CMK (cell line): ENCODE results near the gene SEMA4D.
"Not testable (repeated sequence)": the region's sequence is repeated elsewhere in the genome, so short reads cannot be mapped to it uniquely, and the experiment has no call there.

ENCODE experiments used
- DNase-seq: peaks from one replicate; pipeline ENCODE4 v3.0.0-alpha.2; 2010; ENCODE audit warnings: low read depth

Gene SEMA4D

DNA sequence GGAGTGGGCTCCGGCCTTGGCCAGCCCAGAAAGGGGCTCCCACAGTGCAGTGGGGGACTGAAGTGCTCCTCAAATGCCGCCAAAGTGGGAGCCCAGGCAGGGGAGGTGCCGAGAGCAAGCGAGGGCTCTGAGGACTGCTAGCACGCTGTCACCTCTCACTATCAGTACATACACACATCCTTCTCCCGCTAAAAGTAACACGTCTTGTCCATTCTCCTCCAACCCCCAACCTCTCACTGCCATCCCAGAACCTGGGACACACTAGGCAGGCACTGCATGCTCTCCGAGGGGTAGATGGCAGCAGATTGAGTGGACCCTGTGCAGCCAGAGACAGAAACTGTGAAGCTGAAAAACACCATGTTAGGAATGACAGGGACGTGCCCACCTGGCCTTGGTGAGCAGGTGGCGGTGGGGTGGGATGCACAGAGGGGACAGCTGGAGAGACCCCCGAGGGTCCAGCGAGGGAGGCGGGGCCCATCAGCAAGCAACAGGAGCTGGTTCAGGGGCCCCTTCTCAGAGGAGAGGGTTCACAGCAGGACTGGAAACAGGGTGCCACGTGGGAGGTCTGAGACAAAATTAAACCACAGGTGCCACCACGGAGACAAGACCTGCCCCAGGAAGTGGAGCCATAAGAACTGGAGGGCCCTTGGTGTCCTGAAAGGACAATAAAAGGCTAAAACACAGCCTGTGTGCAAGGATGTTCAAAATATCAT is 16.9 kb downstream of the SEMA4D start:
- DNase-seq = no peak

DNA sequence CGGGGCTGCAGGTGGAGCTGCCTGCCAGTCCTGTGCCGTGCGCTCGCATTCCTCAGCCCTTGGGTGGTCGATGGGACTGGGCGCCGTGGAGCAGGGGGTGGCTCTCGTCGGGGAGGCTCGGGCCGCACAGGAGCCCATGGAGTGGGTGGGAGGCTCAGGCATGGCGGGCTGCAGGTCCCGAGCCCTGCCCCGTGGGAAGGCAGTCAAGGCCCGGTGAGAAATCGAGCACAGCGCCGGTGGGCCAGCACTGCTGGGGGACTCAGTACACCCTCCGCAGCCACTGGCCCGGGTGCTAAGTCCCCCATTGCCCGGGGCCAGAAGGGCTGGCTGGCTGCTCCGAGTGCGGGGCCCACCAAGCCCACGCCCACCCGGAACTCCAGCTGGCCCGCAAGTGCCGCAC is 17.5 kb downstream of the SEMA4D start:
- DNase-seq = not testable (repeated sequence)

- DNase-seq = not testable (repeated sequence)
These were observed 18.3 kb downstream of the SEMA4D start for GRCh38 chr9:89479669-89480011.

GRCh38 chr9:89478821-89479668 is 18.9 kb downstream of the SEMA4D start:
- no peak for DNase-seq

- no peak for DNase-seq
These were observed 19.9 kb downstream of the SEMA4D start for GRCh38 chr9:89477811-89478630.

DNA sequence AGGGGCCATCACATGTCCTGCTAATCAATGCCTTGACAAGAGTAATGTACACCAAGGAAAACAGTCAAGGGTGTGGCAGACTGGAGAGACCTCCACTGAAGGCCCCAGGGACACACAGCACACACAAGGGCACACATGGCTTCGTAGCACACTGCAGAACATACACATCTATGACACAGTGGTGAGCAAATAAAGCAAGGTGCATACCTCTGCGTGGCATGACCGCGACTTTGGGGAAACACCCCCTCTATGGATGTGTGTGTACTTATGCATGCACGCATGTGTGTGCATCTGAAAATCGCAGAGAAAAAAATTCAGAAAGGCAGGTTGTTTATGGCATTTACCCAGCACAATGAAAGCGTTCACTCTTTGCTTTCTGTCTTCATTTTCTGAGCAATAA is 20.5 kb downstream of the SEMA4D start:
- no peak for DNase-seq

- DNase-seq = no peak
These were observed 21.4 kb downstream of the SEMA4D start for GRCh38 chr9:89476546-89476945.

- no peak for DNase-seq
These were observed 21.9 kb downstream of the SEMA4D start for GRCh38 chr9:89475891-89476440.

GRCh38 chr9:89474939-89475338 is 23.0 kb downstream of the SEMA4D start:
- no peak for DNase-seq

- no peak for DNase-seq
These were observed 24.0 kb downstream of the SEMA4D start for GRCh38 chr9:89473762-89474469.

- not testable (repeated sequence) for DNase-seq
These were observed 26.1 kb downstream of the SEMA4D start for GRCh38 chr9:89471796-89472320.

- no peak for DNase-seq
These were observed 26.5 kb downstream of the SEMA4D start for GRCh38 chr9:89471390-89471789.

- no peak for DNase-seq
These were observed 27.6 kb downstream of the SEMA4D start for GRCh38 chr9:89470224-89470839.

DNA sequence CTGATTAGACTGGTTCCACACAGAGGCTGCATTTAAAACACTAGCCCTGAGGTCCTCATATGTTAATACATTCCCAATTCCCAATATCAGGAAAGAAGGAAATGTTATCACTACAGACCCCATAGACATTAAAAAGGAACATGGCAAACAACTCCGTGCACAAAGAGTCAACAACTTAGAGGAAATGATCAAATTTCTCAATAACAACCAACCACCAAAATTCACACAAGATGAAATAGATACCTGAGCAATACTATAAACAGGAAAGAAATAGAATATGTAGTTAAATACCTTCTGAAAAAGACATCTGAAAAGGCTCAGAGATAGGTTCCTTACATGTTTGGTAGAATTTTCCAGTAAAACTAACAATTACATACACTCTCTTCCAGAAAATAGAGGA is 28.9 kb downstream of the SEMA4D start:
- DNase-seq = no peak

DNA sequence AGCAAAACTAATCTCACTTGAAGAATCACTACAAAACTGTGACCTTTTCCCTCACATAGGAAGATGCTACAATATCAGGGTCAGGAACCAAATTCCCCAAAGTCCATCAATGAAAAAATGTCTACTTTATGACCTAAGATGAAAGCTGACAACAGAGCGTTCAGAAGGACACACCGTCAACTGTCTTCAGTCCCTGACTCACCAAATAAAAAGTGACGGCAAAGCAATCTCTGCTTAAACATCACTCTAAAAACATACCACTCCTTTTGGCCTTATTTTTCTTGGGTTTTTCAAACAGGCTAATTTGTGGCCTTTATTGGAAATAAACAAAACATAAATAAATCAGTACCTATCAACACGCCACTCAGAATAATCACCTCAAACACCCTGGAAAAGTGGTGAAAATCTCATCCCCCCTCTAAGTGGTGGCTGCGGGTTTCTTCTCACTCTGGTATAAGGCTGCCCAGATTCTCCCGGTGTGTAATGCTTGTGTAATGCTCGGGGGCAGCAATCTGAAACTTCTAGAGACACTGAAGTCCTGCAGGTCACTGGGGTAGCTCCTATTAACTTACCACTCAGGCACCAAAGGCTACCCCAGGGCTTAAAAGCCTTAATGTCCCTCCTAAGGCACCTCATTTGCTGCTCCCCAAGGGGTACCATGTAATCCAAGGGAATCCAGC is 29.5 kb downstream of the SEMA4D start:
- no peak for DNase-seq

GRCh38 chr9:89467278-89467625 is 30.7 kb downstream of the SEMA4D start:
- no peak for DNase-seq

DNA sequence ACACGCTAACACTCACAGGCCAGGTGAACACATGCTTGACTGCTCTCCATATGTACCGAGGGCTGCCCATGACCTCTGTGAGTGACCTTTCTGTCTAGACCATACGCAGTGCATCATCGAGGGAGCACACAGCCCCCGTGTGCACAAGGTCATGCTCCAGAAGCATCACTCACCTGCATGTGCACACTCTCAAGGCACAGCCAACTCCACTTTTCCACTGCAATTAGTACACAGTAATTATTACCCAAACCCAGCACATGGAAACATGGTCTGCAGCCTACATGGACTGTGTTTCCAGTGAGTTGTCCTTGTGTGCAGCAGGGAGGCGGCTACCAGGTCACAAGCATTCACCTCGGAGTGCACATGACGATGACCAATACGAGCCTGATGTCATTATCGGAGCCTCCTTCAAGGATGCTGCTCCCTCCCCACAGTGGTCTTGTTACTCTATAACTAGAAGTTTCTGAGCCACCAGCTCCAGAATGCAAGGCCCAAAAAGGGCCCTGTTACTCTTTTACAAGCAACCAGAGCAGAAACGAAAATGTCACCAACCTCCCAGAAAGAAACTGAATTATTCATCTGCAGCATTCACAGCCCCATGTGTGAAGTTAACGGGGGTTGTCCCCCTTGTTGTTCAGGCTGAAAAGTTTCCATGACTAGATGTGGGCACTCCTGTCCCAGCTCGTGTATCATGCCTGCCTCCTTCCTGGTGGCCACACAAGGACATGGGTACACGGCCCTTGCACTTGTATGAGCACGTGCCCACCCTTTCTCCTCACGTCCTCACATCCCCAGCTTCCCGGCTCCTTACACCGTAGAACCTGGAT is 31.2 kb downstream of the SEMA4D start:
- no peak for DNase-seq

DNA sequence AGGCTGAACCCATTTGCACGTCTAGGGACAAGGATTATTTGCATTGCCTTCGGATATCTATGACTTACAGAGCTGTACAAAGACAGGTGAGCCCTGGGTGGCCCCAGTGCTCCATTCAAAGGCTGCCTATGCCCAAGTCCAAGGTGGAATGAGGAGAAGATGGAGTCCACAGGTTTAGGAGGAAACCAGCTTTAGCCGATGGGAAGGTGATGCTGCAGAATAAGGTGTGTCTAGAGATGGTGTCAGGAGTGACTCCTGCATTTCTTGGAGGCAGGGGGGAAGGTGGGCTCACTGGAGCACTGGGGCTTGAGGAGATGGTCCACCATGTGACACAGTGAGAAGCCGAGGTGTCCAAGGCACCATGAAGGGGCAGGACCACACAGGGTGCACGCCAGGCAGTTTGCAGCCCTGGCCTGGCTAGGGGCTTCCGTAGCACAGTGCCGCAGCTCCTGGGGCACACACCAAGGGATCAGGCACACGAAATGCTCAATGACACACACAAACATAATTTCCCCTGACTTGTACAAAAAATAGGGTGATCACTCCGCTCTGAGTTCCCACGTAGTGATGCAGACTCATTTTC is 32.1 kb downstream of the SEMA4D start:
- DNase-seq = no peak

DNA sequence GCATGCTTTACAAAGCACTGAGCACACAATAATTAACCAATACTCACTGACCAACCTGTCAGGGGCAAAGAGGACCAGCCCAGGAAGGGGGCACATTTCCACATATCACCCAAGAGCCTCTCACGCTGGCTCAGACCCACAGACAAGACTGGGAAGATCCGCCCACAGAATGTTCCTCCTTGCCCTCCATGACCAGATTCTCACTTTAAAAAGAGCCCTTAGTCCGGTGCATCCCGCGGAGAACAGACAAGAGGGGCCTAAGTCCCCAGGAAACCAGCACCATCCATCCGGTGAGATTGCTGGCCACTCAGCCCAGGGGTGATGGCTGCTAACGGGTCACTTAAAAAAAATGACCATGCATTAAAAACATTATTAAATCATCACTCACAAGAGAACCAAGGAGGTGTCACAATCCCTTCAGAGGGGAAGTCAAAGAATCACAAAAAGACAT is 32.9 kb downstream of the SEMA4D start:
- DNase-seq = no peak
